KMS-11 (cell line): ENCODE measurements around the gene ZNF75A.

Experiments used
- H2AFZ ChIP-seq: fragments of 200-600 bp; sonication (generic); 2 replicates; pipeline ENCODE4 v1.6.1; 2016; ENCODE audit warnings: antibody characterized with exemption, mixed run types, low read depth
- H3K27ac ChIP-seq: fragments of 200-600 bp; sonication (generic); 2 replicates; pipeline ENCODE4 v1.6.1; 2016; ENCODE audit warnings: mild to moderate bottlenecking, mixed run types
- H3K27me3 ChIP-seq: fragments of 200-600 bp; sonication (generic); 2 replicates; pipeline ENCODE4 v1.6.1; 2017; ENCODE audit warnings: mild to moderate bottlenecking, low read depth, mixed run types, moderate library complexity; ENCODE audit not compliant: insufficient read depth
- H3K36me3 ChIP-seq: fragments of 200-600 bp; sonication (generic); 2 replicates; pipeline ENCODE4 v1.6.1; 2017; ENCODE audit warnings: mild to moderate bottlenecking, mixed run types; ENCODE audit not compliant: insufficient read depth
- H3K4me1 ChIP-seq: fragments of 200-600 bp; sonication (generic); 2 replicates; pipeline ENCODE4 v1.6.1; 2016; ENCODE audit warnings: mild to moderate bottlenecking, low read depth, mixed run types; ENCODE audit not compliant: poor library complexity, severe bottlenecking
- H3K4me2 ChIP-seq: fragments of 200-600 bp; sonication (generic); 2 replicates; pipeline ENCODE4 v1.7.0; 2016; ENCODE audit warnings: mild to moderate bottlenecking, mixed run types
- H3K4me3 ChIP-seq: fragments of 200-600 bp; sonication (generic); IDR thresholded peaks from 2 replicates; pipeline ENCODE4 v1.6.1; 2017; ENCODE audit warnings: low read depth, low read length, mixed read lengths; ENCODE audit not compliant: insufficient read depth
- H3K79me2 ChIP-seq: fragments of 200-600 bp; sonication (generic); 2 replicates; pipeline ENCODE4 v1.6.1; 2016; ENCODE audit warnings: low read depth, mixed run types; ENCODE audit not compliant: insufficient read depth
- H3K9ac ChIP-seq: fragments of 200-600 bp; sonication (generic); 2 replicates; pipeline ENCODE4 v1.6.1; 2016; ENCODE audit warnings: mild to moderate bottlenecking, mixed run types
- H4K20me1 ChIP-seq: fragments of 200-600 bp; sonication (generic); 2 replicates; pipeline ENCODE4 v1.6.1; 2016; ENCODE audit warnings: mild to moderate bottlenecking, mixed run types; ENCODE audit not compliant: insufficient read depth
- CTCF ChIP-seq: fragments of 200-600 bp; sonication (generic); conservative IDR thresholded peaks from 2 replicates; pipeline ENCODE4 v1.6.1; 2017; ENCODE audit warnings: low read depth, mild to moderate bottlenecking, antibody characterized with exemption, low read length, moderate library complexity, mixed read lengths

The ZNF75A gene

GRCh38 chr16:3274490-3274889 lies 30.8 kb upstream of the ZNF75A start:
- no peaks in the 10 kb centered on the region for H3K36me3 ChIP-seq
- no peak overlapping the region for H3K27ac ChIP-seq
- H4K20me1 ChIP-seq: no peaks in the 10 kb centered on the region
- H3K4me3 ChIP-seq: no peak overlapping the region
- H3K4me1 ChIP-seq: peaks cover 3% of the 10 kb centered on the region
- no peak for TF ChIP-seq CTCF
- no peak overlapping the region for H3K4me2 ChIP-seq
- H3K27me3 ChIP-seq: no peaks in the 10 kb centered on the region
- H2AFZ ChIP-seq: no peak overlapping the region
- H3K79me2 ChIP-seq: no peaks in the 10 kb centered on the region
- H3K9ac ChIP-seq: no peak overlapping the region

GRCh38 chr16:3274947-3275346 lies 30.4 kb upstream of the ZNF75A start:
- no peaks in the 10 kb centered on the region for H4K20me1 ChIP-seq
- no peak overlapping the region for H3K4me2 ChIP-seq
- peaks cover 3% of the 10 kb centered on the region for H3K4me1 ChIP-seq
- no peak overlapping the region for H2AFZ ChIP-seq
- H3K27me3 ChIP-seq: no peaks in the 10 kb centered on the region
- TF ChIP-seq CTCF: no peak
- H3K27ac ChIP-seq: no peak overlapping the region
- no peaks in the 10 kb centered on the region for H3K36me3 ChIP-seq
- no peak overlapping the region for H3K4me3 ChIP-seq
- no peaks in the 10 kb centered on the region for H3K79me2 ChIP-seq
- H3K9ac ChIP-seq: no peak overlapping the region

DNA sequence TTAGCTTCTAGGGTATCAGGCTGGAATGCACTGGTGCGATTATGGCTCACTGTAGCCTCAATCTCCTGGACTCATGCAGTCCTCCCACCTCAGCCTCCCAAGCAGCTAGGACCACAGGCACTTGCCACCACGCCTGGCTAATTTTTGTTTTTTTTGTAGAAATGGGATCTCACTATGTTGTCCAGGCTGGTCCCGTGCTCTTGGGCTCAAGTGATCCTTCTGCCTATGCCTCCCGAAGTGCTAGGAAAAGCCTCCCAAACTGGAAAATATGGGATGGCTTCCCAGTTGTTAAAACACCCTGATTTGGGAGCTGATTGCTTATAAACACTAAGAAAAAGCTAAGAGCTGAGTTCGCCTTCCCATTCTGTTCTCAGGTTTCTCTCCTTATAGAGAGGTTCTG lies 28.6 kb upstream of the ZNF75A start:
- Histone ChIP-seq H3K4me1 (peaks cover 12% of the 10 kb centered on the region), H2AFZ (no peak overlapping the region), H3K36me3 (no peaks in the 10 kb centered on the region), H3K4me3 (no peak overlapping the region), H3K9ac (no peak overlapping the region), H3K4me2 (no peak overlapping the region), H3K79me2 (no peaks in the 10 kb centered on the region), H3K27ac (no peak overlapping the region), H3K27me3 (no peaks in the 10 kb centered on the region), H4K20me1 (no peaks in the 10 kb centered on the region)
- no peak for TF ChIP-seq CTCF

DNA sequence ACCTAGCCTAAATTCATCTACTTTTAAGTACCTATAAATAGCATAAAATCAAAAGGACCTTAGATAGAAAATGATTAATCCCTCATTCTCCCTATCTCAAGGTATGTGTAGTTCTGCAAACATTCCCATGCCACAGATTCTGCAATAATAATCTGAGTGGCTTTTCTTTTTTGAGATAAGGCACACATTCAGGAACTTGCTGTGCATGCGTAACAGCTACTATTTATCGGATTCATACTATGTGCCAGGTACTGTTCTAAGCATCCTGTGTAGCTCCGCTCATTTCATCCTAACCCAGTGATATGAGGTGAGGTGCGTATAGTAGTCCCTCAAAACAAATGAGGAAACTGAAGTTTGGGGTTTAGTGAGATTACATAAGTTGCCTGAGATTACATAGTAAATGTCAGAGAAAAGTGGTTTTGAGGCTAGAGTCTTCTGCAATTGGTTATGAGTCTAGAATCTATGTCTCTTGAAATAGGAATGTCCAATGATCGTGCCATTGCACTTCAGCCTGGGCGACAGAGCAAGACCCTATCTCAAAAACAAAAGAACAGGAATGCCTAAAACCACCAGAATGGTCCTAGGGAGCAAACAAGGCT lies 24.0 kb upstream of the ZNF75A start:
- H3K4me3 ChIP-seq: no peak overlapping the region
- peak overlapping the region; percentile 52 for H3K4me2 ChIP-seq
- TF ChIP-seq CTCF: no peak
- peaks cover 8% of the 10 kb centered on the region; the same call in 1 of the 2 replicates for H3K36me3 ChIP-seq
- H3K79me2 ChIP-seq: peaks cover 29% of the 10 kb centered on the region
- H4K20me1 ChIP-seq: no peaks in the 10 kb centered on the region
- H3K27ac ChIP-seq: peak overlapping the region; percentile 91
- peak overlapping the region; percentile 65; the same call in 1 of the 2 replicates for H2AFZ ChIP-seq
- peak overlapping the region; percentile 88; the same call in 1 of the 2 replicates for H3K9ac ChIP-seq
- no peaks in the 10 kb centered on the region for H3K27me3 ChIP-seq
- H3K4me1 ChIP-seq: peaks cover 25% of the 10 kb centered on the region
